HG02678 (cell line): Measurements from ENCODE around the gene MSI2.

Source experiments
- ATAC-seq: cut with Tn5 transposase; IDR thresholded peaks from one replicate; pipeline ENCODE4 v1.9.1; 2021; ENCODE audit warnings: mild to moderate bottlenecking, moderate library complexity; ENCODE audit not compliant: unreplicated experiment

The MSI2 gene

DNA sequence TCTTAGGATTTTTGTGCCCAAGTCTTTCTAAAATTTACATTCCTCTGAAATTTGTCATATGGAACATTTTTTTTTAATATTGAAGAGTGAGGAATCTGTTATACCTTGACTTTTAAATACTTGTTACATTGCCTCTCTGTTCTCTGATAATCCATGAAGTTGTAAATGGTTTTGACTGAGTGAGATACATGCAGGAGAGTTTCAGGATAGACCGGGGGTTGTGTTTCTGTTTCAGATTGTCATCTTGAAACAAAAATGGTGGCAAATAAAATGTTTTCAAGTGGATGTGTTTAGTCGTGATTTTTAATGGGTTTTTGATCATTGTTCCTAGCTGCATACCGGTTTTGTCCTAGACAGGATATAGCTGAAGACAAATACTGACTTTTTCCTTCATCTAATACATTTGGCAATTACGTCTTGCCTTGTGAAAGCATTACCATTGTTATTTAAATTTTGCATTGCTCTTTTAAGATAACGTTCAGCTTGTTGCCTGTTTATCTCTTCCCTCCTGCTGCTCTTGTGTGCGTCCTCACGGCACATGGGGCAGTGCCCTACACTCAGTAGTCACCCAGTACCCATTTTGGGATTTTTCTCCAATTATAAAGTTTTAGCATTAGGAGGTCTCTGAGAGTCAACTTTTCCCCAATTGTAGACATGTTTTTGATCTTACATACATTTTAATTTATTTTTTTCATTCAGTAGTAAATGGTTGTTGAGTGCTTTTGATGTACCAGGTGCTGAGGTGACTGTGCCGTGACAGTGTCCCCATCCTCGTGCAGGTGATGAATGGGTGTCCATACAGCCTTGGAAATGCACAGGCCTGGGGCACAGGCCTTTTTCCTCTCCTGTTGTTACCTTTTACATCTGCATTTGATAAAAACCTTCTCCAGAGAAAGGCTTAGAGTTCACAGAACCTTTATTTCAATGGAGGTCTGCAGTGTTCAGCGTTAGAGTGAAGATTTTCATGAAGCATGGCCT lies 169.9 kb downstream of the MSI2 start:
- ATAC-seq: no peak

DNA sequence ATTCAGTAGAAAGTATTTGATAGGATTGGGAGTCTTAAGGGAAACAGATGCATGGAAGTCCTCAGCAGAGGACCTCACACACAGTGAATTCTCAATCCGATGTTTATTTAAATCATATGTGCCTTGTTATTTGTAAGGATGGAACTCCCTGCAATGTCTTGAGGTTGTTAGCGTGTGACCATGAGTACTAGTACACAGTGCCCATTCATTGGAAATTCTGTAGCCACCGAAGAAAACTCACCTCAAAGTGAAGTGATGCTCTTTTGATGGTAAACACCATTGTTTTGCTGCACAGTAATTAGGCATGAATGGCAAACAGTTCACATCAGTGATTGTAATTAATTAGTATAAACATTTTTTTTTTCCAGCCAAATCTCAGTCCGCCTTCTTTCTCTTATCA lies 173.6 kb downstream of the MSI2 start:
- ATAC-seq: no peak

DNA sequence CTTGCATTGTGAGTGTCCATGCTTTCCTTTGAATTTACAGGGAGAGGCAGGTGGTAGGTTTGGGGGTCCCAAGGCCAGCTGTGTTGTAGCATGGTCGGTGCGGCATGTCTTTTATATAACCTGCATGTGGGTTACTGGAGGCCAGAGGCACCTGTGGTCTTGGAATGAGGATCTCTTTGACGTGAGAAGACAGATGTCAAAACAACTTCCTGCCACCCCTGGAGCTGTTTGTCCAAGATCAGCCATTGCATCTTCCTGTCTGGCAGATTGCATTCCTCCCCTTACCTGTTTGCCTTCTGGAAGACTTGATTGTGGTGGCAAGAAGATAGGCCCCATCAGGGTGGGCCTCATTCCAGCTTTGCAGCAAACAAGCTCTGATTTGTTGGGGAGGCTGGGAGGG lies 175.1 kb downstream of the MSI2 start:
- ATAC-seq: no peak

DNA sequence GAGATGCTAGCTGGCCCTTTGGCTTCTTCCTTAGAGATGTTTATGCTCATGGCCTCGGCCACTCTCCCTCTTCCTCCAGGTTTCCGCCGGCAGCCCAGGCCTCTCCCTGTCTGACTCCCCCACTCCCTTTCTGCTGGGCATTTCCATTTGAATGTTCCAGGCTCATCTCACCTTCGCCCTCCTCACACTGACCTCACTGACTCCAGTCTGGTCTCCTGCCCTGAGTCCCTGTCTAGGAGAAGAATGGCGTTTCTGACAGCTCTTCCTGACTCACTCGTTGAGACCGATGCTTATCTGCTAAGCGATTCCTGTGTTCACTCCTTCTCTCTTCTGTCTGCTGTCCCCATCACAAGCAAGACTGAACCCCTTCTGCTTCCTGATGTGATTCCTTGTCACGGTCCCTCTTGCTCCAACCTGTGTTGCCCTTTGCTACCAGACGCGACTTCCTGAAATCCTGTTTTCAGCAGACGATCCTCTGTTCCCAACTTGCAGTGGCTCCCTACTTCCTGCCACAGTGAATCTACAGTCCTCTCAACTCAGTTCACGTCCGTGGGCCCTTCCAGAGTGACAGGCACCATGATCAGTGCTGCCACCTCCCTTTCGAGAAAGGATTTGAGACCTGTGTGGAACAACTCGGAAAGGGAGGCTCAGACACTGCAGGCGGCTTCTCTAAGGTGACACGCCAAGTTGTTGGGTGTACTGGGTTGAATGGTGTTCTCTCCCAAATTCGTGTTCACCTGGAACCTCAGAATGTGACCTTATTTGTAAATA lies 176.4 kb downstream of the MSI2 start:
- no peak for ATAC-seq

DNA sequence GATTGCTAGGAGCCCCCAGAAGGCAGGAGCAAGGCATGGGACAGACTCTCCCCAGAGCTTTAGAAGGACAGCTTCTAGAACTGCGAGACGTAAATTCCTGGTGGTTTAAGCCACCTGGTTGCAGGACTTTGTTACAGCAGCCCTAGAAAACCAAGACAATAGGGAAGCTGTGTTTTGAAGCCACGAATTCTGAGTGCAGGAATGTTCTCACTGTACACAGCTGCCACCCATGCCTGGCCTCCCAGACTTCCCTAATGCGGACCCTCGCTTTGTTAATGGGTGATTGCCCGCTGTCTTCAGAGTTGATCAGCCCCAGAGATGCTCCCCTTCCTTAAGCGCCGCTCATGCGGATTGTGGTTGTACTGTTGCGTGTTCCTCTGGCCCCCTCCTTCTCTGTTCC lies 177.1 kb downstream of the MSI2 start:
- ATAC-seq: no peak

DNA sequence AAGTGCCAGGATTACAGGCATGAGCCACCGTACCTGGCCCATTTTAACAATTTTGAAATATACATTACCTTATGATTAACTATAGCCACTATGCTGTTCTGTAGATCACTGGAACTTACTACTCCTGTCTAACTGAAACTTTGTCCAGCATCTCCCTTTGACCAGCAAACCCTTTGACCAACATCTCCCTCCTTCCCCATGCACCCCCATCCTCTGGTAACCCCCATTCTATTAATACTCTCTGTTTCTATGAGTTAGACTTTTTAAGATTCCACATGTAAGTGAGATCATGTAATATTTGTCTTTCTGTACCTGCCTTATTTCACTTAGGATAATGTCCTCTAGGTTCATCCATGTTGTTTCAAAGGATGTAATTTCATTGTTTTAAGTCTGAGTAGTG lies 178.0 kb downstream of the MSI2 start:
- no peak for ATAC-seq

DNA sequence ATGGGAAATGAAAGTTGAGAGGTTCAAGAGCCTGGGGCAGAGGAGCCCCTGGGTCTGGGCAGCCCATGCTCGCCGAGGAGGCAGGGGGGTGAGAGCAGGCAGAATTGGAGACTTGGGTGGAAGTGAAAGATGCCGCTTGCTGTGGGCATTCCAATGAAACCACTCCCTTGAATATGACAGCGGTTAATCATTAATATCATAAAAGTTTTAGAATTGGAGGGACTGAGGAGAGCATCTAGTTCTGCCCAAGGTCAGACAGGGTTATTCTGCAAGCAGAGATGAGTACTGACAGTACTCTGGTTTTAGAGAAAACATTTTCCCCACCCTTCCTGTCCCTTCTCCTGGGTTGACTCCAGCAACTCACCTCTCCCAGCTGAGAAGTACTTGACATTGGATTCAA lies 180.2 kb downstream of the MSI2 start:
- ATAC-seq: no peak

DNA sequence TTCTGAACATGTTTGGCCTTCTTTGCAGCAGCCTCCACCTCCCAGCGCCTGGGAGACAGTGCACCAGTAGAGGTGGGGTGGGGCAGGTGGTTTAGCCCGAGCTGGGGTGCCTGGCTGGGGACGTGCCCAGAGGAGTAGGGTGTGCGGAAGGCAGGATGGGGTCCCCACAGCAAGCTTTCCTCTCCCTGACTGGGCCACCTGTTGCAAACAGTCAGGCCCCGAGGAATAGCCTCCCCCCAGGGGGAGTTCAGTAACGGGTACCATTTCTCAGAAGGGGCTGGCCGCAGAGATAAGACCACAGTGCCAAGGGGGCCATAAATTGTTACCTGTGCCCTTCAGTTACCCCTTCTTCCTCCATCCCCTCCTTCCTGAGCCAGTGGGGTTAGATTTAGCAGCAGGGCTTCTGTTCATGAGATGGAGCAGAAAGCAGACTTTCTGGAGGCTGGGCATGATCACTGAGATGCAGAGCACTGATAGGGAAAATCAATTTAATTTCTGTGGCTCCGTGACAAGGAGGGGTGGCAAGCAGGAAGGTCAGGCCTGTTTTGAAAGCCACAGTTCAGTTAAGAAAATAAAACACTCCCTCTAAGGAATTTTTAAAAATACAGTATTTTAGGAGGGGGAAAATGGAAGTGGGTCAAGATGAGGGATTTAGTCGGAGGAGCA lies 181.9 kb downstream of the MSI2 start:
- ATAC-seq: no peak

DNA sequence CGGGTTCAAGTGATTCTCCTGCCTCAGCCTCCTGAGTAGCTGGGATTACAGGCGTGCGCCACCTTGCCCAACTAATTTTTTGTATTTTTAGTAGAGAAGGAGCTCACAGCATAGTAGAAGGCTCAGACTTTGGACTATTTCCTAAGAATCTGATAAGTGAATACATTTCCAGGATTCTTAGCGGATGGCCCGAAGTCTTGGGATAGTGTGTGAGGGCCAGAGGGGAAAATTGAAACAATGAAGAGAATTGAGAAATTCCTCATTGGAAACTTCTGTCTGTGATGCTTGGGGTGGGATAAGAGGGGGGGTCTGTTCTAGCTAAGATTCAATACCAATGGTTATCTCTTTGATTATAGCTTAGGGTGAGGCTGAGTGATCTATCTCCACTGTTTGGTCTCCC lies 183.3 kb downstream of the MSI2 start:
- ATAC-seq: no peak

DNA sequence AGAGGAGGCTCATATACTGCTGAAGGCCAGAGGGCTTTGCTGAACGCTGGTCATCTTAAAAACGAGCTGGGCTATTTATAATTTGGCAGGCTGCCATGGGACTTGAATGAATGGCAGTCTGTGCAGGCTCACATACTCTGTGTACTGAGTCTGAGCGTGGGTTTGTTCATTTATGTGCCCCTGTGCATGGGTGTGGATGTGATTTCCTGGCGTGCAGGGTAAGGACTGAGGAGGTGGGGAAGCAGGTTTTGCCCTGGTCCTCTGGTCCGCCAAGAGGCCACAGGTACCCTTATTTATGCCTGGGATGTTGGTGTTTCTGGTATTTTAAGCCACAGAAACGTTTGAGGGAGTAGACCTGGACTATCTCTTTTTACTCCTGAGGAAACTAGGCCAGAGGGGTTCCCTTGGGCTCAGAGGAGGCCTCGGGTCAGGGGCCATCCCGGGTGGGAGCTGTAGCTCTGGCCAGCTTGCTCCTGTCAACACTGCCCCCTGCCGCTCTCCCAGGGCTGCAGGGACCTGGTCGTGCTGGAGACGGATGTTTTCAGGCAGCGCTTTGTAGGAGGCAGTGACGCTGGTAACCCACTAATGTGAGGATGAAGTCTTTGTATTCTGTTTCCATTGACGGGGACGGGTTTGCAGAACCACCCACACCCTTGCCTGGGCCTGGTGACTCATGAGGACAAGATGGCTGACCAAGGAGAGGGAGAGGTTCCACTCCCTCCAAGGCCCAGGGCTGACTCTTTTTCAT lies 184.4 kb downstream of the MSI2 start:
- peak; percentile 40 for ATAC-seq

DNA sequence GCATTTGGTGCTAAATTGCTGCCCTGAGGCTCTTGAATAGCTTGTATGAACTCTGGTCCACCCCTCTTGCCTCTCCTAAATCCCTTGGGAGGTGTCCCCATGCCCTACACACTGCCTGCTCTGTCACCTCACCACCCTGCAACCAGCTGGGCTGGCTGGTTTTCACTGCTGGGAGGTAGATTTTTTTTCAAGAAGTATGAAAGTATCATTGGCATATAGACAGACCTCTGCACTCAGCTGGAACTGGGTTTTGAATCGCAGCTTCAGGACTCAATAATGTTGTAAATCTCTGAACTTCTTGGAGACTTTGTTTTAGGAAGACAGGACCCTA lies 184.9 kb downstream of the MSI2 start:
- ATAC-seq: peak; percentile 43

DNA sequence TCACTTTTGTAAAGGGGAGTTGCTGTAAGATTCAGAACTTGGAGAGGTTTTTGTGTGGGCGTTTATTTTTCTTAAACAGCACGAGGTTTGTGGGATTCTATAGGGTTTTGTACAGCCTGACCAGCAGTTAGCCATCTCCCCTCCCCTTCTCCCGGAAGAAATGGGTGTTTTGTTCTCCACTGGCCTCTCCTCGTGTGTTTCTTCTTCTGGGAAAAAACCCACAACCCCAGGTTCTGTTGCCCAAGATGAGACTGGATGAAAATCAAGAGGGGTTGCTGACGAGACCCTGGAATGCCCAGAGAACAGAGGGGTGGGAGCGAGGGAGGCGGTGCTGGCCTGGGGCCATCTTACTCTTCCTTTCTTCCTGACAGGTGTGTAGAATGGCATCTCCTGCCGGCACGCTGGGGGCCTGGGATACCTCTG lies 186.1 kb downstream of the MSI2 start:
- ATAC-seq: no peak

DNA sequence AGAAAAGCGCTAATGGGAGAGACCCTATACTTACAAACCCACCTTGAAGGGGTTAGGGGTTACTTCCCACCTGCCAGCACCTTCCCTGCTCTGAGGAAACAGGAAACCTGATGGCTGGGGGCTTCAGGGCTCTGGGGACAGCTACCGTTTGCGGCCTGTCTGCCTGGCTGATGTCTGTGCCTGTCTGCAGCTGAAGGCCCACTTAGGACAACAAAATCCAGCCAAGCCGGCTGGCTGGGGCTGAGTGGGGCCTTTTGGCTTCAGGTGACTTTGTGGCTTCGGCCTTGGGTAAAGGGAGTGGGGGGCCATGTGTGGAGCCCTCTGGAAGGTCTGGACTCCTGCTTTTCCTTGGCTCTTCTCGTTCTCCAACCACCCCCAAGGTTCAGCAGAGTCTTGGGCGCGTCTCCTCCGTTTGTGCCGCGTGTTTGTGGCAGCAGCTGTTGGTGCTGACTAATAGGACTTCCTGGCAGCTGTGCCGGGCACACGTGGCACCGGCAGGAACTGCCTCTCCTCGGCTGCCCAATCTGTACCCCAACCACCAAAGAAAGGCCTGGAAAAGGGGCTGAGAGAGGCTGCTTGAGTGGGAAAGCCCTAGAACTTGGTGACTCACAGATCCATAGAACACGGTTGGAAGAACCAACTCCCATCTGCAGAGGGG lies 186.7 kb downstream of the MSI2 start:
- no peak for ATAC-seq

DNA sequence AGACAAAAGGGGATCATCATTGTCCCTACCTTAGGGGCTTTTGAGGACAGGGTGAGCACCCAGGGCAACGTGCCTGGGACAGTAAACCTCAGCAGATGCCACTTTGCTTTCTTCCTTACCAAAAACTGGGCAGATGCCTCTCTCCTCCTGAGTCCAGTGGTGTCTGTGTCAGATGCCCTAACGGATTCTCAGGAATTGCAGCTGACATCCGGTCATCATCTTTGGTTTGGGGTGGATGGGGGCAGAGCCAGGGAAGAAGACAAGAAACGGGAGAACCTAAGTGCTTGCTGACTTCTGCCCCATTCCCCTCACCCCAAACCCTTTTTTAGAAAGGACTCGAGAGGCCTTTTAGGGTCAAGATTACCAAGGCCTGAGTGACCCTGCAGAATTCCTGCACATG lies 187.5 kb downstream of the MSI2 start:
- no peak for ATAC-seq

DNA sequence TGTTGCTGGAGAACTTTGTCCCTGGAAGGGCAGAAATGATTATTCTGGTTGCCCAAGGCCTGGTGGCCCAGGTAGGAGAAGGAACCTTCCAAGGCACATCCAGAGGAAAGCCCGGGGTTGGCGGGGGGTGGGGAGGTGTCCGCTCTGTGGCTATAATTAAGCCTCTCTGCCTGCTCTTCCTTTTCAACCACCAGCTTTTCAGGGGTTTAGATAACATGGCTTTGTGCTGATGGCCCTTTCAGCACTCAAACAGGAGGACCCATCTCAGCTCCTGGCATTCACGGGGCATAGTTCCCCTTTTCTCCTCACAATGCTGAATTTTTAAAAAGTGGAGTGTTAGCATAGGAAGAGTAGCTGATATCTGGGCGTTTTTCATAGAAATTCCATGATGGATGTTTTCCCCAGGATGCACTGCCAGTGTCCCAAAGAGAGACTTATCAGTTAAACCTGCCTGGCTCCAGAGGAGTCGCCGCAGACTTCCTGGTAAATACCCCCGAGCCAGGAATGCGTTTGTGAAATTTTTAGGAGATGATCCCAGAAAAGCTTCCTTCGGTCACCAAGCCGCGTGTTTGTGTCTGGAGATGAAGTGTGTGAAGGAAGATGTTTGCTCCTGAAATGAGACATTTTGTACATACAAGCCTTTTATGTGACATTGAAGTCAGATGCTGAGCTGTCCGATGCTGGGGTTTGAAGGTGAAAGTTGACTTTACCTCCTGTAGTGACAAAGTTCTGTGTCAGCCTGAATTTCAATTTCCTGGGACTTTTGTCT lies 188.5 kb downstream of the MSI2 start:
- no peak for ATAC-seq

DNA sequence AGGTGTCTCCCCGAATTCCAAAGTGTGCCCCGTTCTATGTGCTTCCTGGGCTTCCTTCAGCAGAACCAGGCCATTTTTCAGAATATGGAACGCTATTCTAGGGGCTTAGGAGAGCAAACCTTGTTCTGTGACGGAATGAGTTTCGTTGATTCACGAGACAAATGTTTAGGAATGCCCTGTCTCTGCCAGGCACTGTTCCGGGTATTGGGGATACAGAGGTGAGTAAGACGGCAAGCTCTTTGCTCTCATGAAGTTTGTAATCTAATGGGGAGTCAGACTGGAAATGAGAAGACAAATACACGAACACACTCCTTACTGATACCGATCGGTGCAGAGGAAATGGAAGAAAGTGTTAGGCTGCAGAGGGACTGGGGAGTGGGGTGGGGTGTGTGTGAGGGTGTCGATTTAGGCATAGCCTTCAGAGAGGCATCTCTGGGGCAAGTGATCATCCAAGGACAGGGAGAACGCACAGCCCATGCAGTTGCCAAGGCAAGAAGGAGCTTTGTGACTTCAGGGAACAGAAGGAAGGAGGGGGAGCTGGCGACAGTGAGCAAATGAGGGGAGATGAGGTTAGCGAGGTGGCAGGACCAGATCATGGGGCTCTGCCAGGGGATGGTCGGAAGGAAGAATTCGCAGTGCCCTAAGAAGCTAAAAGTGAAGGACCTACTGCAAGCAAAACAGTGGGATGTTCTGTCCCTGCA lies 189.6 kb downstream of the MSI2 start:
- ATAC-seq: no peak

DNA sequence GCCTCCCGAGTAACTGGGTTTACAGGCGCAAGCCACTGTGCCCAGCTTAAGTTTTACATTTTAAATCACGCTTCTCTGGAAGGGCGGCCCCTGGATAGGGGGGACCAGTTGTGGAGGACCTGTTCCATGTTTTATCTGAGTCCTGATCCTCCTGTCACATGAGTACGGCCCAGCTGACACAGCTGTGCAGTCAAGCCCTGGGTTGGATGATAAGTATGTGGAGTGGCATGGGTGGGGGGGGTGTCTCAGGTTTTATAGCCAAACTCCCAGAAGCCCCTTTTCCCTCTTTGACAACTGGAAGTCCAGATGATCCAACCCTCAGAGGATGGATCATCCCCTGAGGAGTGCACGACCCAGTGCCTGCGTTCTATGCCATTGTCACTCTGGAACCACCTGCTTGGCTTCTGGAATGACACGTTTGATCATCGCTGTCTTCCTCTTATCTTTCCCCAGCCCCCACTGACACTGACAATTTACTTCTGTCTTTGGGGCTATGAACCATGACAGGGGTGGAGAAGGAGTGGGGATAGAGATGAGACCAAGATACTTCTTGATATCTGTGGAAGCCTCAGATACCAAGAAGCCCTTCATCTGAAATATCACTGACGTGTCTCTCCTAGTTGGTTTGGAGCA lies 191.2 kb downstream of the MSI2 start:
- no peak for ATAC-seq

DNA sequence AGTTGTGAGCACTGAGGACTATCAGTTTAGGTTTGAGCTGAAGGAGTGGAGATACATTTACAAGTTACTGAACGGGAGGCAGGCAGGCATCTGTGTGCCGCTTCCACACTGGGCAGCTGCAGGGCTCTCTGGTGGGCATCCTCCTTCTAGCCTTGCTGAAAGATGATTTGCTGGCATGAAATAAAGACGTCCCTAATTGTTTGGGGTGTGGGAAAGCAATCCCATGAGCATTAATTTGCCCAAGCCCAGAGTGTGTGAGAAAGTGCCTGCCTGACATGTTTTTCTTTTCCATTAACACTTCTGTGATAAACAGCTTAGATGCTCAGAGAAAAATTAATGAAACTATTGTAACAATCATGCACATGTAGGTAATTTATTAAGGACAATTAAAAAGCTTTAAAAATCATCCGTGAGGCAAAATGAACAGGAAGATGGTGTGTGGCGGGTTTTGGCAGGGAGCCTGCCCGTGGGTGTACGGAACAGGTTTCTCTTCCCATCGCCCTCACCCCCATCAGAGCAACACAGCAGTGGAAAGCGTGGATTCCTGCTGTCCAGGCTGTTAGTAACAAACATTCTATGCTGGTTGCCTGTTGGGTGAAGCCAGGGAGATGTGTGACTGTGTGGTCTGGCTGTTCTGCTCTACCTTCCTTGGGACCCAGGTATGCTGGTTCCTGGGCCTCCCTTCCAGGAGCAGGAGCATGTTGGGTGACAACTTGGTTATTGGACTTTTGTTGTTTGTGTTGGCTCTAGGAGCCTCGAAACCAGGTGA lies 191.9 kb downstream of the MSI2 start:
- no peak for ATAC-seq
